Middle frontal gyrus (tissue), 1 donor: Measurements from ENCODE around the gene TNPO2.
"Not testable (repeated sequence)": the region's sequence is repeated elsewhere in the genome, so short reads cannot be mapped to it uniquely, and the experiment has no call there.

Source experiments
- DNase-seq: peaks from one replicate; pipeline ENCODE4 v3.0.0-alpha.2; 2015; ENCODE audit warnings: low spot score; ENCODE audit errors: extremely low spot score

Gene TNPO2

DNA sequence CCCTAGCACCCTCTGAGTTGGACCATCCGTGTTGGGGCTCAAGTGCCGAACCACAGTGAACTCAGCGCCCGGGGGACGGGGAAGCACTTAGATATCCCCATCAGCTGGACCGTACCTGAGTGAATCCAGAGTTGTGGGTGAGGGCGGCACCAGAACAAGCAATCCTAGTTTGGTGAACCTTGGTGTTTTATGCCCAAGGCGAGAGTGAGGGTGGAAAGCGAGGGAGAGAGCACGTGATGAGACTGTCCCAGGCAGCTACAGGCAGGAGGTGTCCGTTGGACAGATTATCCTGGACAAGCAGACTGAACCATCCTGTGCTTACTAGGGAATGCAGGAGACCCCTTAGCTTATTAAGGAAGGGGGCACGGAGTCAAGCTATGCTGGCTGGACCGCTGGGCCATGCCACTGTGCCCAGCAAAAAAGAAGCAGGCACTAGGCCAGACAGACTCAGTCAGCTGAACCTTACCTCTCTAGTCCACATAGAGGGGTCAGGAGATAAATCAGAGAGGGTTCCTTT is 14.2 kb upstream of the TNPO2 start:
- DNase-seq, result no peak

DNA sequence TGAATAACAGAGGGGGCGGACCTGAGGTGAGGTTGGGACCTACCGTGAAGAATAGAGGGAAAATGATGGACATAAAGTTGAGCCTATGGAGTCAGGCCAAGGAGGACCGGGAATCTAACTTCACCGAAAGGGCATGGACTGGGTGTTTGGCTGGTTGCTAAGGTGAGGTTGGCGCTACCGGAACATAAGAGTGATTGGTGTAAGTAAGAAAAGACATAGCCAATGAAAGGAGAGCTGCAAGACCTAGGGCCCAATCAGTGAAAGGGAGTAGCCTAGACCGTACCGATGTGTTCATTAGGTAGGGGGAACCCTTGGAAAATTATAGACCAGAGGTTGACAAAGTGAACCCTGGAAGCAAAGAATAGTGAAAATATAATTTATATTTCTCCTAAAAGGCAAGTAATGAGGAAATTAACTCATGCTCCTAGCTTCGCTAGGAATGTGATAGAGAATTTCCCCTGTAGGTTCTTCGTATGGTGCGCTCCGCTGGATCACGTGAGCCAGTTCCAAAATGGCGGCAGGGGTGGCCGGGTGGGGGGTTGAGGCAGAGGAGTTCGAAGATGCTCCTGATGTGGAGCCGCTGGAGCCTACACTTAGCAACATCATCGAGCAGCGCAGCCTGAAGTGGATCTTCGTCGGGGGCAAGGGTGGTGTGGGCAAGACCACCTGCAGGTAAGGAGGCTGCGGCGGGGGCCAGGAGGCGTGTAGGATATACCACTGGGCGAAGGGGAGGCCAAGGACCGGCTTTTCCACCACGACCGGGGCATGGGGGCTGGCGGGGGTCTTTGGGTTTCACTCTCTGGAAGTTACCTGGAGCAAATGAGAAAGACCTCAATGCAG is 13.5 kb upstream of the TNPO2 start, which contains the start of gene GET3:
Gene GET3 (plus strand): TSS at position 503 of the 840 bp plus-strand sequence. CDS start 9 bp downstream, at position 512.
- peak; percentile 91 for DNase-seq

DNA sequence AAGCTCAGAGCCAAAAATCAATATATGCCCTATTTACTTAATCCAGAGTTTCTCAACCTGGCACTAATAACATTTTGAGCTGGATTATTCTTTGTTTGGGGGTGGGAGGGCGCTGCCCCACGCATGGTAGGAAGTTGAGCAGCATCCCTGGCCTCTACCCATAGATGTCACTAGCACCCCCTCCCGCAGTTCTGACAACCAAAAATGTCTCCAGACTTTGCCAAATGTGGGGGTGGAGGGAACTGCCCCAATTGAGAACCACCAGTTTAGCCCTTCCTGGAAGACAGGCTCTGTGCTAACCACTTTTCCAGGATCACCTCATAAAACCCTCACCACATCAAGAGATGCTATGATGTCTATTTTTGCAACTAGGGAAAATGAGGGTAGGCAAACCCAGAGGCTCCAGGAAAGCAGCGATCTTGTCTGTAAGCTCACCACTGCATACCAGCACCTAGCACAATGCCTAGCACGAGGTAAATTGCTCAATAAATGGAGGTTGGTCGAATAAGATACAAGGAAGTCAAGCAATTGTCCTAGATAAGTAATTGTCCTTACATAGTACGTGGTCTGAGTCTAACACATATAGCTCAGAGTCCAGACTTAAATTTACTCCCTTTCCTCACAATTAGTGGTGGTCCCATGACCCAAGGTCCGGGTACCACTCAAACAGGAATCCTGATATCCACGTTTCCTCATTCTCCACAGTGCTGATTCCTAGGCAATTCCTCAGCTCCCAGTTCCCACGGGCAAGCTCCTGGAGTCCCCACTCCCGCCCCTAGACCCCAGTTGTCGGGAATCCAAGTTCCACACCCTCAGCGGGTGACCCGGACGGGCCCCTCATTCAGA is 9.9 kb upstream of the TNPO2 start:
- DNase-seq, result no peak

DNA sequence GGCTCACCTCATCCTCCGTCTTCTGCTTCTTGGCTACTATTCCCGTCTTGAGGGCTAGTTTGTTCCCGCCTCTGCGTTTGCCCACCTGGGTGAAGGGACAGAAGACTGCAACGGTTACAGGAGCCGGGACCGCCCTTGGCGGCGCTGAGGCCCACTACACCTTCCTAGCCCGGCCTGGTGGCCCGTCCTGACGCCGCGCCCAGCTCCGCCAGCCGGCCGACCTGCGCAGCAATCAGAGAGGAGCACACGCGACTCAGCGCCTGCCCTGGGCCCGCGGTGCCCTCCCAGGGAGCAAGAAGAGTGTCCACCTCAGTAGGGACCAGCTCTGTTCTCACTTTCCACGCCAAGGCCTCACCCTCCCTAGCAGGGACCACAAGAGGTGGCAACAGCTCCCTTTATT is 7.6 kb upstream of the TNPO2 start:
- DNase-seq, result no peak

DNA sequence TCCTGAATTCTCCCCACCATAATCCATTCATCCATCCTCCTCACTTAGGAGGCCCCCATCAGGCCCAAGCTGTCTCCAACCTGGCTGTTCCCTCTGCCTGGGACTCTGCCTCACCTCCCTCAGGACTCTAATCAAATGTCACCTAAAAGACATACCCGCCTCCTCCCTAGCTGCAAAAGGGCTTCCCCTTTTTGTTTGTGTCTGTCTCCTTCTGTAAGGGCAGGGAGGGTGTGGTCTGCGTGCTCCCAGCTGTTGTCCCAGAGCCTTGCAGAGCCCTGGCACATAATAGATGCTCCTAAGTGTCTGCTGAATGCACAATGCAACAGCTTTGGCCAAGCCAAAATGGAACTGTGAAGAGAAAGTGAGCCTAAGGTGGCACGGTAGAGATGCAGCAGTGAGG is 6.3 kb upstream of the TNPO2 start:
- DNase-seq, result no peak

DNA sequence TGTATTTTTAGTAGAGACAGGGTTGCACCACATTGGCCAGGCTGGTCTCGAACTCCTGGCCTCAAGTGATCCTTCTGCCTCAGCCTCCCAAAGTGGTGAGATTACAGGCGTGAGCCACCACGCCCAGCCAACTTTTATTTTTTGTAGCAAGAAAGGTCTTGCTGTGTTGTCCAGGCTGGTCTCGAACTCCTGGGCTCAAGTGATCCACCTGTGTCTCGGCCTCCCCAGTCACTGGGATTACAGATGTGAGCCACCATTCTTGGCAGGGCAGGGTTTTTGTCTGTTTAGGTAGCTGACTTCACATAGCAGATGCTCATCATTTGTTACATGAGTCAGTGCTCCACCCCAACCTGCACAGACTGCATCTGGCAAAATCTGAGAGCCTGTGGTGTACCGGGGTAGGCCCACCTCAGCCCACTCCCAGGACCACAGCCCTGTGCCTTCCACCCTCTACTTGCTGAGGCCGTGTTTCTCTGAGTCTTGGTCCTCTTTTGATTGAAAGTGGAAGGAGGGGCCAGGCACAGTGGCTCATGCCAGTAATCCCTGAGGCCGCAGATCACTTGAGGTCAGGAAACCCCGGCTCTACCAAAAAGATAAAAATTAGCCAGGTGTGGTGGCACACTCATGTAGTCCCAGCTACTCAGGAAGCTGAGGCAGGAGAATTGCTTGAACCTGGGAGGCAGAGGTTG is 4.2 kb upstream of the TNPO2 start:
- no peak for DNase-seq

DNA sequence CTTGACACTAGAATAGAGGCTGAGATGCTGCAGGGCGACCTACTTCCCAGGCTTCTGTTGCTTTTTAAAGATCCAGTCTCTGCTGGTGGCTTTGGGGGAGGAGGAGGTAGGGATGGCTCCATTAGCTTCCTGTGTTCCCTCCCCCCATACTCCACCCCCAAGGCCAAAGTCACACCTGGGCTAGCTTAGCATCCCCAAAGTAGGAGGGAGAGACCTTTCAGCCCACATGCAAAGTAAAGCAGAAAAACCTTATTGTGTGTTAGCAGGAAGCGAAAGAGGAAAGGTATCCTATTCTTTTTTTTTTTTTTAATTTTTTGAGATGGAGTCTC is 3.2 kb upstream of the TNPO2 start:
- no peak for DNase-seq

DNA sequence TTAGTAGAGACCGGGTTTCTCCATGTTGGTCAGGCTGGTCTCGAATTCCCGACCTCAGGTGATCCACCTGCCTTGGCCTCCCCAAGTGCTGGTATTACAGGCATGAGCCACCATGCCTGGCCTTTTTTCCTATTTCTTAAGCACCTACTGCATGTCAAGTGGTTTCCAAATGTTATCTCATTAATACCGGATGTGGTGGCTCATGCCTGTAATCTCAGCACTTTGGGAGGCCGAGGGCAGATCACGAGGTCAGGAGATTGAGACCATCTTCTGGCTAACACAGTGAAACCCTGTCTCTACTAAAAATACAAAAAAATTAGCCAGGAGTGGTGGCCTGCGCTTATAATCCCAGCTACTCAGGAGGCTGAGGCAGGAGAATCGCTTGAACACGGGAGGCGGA is 1.9 kb upstream of the TNPO2 start:
- not testable (repeated sequence) for DNase-seq

DNA sequence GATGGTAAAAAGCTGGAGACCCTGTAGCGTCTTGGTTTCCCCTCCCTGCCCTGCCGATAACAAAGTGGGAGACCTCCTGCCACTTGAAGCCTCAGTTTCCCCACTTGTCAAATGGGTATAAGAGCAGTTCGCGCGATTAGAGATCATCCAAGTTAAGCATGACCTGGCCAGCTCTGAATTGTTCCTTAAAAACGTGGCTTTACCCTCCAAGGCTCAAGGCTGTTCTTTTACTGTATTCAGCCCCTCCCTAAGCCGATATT is 421 bp downstream of the TNPO2 start:
- no peak for DNase-seq

DNA sequence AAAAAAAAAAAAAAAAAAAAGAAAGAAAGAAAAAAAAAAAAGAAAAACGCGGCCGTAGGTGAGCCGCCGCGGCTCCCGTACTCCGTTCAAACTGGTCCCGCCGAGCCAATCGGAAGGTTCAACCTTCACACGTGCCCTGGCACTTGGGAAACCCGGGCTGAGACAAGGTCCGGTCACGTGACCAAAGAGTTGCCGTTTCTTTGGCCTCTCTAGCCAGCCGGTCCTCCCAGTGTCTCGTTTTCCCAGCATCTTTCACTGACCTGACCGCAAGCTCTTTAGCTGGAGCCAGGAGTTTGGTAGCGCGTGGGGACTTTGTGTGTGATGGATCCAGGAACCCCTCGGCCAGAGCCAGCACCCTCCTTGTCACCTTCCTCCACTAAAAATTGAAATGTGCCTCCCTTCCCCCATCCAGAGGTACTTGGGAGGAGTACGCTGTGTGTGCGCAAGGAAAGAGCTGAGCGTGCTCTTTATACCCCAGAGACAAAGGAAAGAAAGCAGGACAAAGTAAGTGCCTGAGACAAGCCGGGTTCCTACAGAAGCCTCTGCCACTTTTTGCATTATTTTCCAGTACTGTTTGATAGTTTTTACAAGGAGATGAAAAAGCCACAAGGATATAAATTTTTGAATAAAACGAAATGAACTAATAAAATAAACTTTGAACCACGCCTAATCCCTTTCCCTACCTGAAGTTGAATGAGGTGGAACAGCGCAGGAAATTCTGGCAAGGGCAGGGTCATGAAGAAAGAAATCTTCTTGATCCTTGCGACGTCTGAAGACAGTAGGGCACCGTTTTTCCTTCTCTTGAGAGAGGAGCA is 959 bp downstream of the TNPO2 start:
- peak; percentile 98 for DNase-seq

DNA sequence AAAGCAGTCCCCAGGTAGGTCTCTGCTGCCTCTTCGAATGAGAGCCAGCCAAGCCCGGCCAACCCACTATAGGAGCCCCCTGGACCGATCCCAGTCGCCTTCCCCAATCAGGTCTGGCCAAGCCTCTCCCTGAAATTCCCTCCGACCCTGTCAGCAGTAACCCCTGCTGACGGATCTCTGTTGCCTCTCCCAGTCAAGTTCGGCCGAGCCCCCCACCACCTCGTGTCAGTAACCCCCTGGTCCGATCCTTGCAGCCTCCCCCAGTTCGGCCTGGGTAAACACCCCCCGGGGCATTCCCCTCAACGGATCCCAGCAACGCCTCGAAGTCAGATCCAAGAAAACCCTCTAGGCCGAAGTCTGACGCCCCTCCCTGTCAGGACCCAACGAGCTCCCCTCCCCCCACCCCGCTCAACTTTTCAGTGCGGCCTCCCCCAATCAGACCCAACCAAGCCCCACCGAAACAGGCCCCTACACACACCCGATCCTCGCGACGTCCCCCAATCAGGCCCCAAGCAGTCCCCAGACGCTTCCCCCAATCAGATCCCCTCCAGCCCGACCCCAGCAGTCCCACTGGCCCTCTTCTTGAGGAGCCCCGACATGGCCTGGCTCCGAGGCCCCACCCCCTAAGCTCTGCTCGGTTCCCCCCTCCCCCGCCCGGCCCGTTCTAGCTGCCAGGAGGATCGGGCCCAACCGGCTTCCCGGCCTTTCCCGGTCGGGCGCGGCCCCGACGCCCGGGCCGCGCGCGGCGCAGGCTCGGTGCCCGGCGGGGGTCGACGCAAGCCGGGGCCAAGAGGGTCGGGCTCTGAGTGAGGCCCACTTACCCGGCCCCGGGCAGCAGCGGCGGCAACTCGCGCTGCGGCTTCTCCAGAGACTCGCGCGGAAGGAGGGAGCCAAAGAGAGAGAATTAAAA is 1.8 kb downstream of the TNPO2 start:
- DNase-seq, result no peak

DNA sequence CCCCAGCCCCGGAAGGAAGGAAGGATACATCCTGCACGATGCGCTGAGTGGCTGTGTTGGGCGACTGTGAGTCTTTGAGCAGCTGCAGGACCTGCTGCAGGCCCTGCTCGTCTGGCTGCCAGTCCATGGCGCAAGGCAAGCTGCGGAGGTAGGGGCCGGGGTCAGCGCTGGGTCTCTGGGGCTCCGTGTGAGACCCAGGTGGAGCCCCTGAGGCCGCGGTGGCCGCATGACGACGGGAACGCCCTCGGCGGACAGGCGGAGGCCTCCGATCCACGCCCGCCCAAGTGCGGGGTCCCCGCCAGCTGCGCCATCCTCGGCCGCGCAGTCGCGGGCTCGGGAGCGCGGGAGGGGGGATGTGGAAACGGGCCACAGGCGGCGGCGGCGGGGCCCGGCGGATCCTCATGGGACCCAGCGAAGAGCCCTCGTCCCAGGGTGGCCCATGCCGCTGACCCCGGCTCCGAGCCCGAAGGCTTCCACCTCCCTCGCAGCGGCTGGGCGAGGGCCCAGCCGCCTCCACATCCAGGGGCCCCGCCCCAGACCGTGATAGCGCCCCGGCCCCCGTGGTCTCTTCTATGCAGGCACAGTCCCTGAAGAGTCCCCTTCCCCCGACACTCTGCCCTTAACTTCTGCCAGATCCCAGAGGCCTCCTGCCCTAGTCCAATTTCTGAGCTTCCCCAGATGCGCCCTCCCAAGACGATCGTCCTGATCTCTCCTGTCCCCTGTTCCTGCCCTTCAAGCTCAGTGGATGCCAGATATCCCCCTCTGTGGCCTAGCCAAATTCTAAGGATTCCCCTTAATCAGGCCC is 2.7 kb downstream of the TNPO2 start:
- no peak for DNase-seq

DNA sequence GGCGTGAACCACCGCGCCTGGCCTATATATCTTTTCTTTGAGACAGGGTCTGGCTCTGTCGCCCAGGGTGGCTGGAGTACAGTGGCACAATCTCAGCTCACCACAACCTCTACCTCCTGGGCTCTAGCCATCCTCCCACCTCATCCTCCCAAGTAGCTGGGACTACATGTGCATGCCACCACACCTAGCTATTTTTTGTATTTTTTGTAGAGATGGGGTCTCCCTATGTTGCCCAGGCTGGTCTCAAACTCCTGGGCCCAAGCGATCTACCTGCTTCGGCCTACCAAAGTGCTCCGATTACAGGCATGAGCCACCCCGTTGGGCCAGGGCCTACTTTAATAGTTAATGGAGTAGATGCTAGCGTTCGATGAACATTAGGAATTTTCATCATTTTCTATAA is 3.4 kb downstream of the TNPO2 start:
- DNase-seq, result no peak

DNA sequence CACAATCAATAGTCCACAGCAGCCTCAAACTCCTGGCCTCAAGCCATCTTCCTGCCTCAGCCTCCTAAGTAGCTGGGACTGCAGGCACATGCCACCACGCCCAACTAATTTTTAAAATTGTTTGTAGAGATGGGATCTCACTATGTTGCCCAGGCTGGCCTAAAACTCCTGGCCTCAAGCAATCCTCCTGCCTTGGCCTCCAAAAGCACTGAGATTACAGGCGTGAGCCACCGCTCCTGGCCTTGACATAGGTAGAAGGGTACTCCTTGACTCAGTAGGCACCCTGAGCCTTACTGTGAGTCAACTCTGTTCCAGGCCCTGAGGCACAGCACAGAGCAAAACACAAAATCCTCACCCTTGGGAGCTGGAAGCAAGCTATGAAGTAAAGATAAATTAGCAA is 7.8 kb downstream of the TNPO2 start:
- no peak for DNase-seq

DNA sequence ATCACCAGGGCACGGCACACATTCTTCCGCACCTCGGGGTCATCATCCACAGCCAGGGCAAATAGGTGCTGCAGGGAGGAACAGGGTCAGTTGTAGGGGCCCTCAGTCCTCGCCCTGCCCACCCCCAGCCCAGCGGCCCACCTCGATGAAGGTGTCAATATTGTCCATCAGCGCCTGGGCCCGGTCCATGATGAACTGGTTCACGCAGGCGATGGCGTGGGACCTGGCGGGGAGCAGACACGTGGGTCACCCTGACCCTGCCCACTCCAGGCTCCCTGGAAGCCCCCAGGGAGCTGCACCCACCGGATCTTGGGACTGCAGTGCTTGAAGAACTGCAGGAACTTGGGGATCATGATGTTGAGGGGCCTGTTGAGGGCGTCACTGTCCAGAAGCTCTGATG is 8.6 kb downstream of the TNPO2 start:
- DNase-seq, result no peak

DNA sequence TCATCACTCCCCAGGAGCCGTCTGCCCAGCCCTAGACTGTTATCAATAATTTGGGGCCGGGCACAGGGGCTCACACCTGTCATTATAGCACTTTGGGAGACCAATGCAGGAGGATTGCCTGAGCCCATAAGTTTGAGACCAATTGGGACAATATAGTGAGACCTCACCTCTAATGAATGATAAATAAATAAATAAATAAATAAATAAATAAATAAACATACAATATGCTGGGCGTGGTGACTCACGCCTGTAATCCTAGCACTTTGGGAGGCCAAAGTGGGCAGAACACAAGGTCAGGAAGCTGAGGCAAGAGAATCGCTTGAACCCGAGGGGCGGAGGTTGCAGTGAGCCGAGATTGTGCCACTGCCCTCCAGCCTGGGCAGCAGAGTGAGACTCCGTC is 10.4 kb downstream of the TNPO2 start:
- DNase-seq, result not testable (repeated sequence)

DNA sequence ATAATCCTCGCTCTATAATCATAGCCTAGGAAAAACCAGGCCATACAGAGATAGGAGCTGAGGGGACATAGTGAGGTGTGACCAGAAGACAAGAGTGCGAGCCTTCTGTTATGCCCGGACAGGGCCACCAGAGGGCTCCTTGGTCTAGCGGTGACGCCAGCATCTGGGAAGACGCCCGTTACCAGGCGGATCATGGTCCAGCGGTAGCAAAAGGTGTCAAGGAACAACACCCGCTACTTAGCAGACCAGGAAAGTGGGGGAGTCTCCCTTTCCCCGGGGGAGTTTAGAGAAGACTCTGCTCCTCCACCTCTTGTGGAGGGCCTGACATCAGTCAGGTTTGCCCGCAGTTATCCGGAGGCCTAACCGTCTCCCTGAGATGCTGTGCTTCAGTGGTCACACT is 11.7 kb downstream of the TNPO2 start:
- DNase-seq, result not testable (repeated sequence)

DNA sequence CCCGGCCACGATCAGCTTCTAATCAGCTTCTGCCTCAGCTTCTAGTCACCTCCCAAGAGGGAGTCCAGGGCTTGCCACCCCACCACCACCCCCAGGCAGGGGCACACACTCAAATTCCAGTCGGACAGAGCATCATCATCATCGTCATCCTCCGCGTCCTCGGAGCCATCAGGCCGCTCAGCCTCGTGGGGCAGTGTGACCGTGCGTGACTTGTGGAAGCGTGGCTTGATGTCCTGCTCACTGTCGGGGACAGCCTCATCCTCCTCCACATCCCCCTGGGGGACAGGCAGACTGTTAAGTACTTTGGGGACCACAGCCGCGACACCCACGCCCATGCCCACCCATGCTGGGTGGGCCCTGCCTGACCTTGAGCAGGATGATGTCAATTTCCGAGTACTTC is 12.5 kb downstream of the TNPO2 start:
- no peak for DNase-seq

DNA sequence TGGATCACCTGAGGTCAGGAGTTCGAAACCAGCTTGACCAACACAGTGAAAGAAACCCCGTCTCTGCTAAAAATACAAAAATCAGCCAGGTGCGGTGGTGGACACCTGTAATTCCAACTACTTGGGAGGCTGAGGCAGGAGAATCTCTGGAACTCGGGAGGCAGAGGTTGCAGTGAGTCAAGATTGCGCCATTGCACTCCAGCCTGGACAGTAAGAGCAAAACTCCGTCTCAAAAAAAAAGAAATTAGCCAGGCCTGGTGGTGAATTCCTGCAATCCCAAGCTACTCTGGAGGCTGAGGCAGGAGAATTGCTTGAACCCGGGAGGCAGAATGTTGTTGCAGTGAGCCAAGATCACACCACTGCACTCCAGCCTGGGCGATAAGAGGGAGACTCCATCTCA is 15.1 kb downstream of the TNPO2 start:
- DNase-seq, result no peak
